Measurements from ENCODE around the gene ANTXRL.
"Not testable (repeated sequence)": the region's sequence is repeated elsewhere in the genome, so short reads cannot be mapped to it uniquely, and the experiment has no call there.

The ANTXRL gene

DNA sequence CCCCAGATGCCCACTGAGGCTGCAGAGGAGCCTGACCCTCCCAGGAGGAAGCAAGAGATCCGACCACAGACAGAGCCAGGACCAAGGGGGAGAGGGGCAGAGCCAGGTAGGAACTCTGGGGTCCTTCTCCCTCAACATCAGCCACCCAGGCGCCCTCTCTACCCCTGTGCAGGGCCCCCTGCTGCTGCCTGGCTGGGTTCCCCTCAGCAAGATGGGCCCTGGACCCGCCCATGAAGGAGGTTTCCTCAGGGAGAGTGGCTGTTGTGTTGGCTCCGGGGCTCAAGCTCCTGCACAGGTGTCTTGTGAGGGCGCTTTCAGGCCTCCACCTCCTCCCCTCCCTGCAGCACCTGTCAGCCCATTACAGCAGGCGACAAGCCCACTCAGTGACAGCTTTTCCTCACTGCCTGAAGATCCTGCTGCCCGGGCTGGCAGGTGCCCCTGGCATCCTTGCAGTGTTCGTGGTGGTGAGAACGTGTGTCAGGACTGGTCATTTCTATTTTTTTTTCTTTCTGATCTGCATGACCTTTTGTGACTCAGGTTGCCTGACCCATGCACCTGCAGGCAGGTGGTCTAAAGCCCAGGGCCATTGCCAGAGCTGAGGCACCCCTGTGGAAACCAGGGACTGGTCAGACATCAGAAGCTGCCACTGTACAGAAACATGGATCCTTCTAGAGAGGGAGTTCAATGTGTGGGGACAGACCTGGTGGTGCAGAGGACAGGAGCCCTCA is 37.0 kb upstream of the ANTXRL start:
- not testable (repeated sequence) for H3K36me3 ChIP-seq (ENCODE audit: insufficient read depth, low read length); H3K4me1 ChIP-seq (ENCODE audit: insufficient read depth, low read length); H3K27me3 ChIP-seq (ENCODE audit: control insufficient read depth in 1 of 2, insufficient read depth in 2 of 2, low read length in 2 of 2); H3K9me3 ChIP-seq (ENCODE audit: low read length); H3K27ac ChIP-seq (ENCODE audit: low read depth, low read length); H3K9ac ChIP-seq (ENCODE audit: low read length); H3K4me3 ChIP-seq (ENCODE audit: low read depth in 1 of 2, low read length in 2 of 2)

DNA sequence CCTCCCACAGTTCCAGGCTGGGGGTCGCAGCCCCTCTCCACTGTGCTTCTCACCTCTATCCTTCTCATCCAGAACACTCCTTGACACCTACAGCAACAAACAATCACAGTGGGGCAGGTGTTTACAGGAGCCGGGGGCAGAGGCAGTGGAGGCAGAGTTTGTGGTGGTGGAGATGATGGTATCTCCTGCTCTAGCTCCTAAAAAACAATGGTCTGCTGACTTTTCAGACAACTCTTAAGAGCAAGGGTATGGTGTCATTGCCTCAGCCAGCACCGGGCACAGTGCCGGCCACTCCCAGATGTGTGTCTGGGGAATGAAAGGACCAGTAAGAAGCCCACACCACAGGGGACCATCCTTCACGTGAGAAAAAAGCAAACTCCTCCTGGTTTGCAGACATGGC is 36.3 kb upstream of the ANTXRL start:
- Histone ChIP-seq H3K4me3 (ENCODE audit: low read depth in 1 of 2, low read length in 2 of 2) (no peak overlapping the region), H3K27ac (ENCODE audit: low read depth, low read length) (no peak overlapping the region), H3K4me1 (ENCODE audit: insufficient read depth, low read length) (no peaks in the 10 kb centered on the region), H3K36me3 (ENCODE audit: insufficient read depth, low read length) (no peaks in the 10 kb centered on the region), H3K9ac (ENCODE audit: low read length) (no peak overlapping the region), H3K9me3 (ENCODE audit: low read length) (no peaks in the 10 kb centered on the region), H3K27me3 (ENCODE audit: control insufficient read depth in 1 of 2, insufficient read depth in 2 of 2, low read length in 2 of 2) (no peaks in the 10 kb centered on the region)

DNA sequence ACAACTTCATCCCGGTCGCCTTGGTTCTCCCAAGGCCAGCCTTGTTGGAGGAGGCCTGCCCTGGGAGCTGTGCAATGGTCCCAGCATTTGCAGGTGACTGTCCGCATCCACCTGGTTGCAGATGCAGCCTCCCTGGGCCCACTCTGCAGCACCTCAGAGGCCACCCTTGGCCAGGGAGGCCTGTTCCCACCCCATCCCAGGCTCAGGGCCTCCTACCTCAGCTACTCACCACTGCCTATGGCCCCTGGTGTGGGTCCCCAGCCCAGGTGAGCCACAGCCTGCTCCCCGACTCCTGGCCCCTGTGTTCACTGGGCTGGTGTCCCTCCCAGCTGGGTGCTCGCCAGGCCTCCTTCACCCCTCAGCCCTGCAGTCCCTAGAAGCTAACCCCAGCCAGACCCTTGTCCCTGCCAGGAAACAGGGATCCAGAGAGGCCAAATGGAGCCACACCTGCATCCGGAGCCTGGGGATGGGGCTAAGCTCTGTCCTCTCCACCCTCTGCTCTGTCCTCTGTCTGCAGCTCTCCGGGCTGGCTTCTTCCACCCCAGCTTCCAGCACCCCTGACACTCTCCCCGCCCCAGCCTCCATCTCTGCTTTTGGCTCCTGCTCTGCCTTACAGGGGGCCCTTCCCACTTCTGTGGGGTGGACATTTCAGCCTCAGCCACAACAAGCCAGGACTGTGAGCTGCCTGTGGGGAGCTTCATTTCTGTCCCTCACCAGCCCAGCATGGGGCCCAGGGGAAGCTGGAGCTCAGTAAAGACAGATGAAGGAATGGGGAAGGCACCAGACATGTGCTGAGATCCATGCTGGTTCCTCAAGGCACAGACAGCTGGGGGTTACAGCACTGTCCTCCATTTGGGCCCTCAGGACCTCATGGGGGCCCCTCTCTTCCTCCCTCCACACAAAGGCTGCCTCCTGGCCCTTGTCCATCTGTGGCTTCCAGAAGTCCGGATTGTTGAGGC is 35.6 kb upstream of the ANTXRL start:
- Histone ChIP-seq H3K27ac (ENCODE audit: low read depth, low read length) (no peak overlapping the region), H3K9me3 (ENCODE audit: low read length) (no peaks in the 10 kb centered on the region), H3K36me3 (ENCODE audit: insufficient read depth, low read length) (no peaks in the 10 kb centered on the region), H3K27me3 (ENCODE audit: control insufficient read depth in 1 of 2, insufficient read depth in 2 of 2, low read length in 2 of 2) (no peaks in the 10 kb centered on the region), H3K9ac (ENCODE audit: low read length) (no peak overlapping the region), H3K4me1 (ENCODE audit: insufficient read depth, low read length) (no peaks in the 10 kb centered on the region), H3K4me3 (ENCODE audit: low read depth in 1 of 2, low read length in 2 of 2) (no peak overlapping the region)

DNA sequence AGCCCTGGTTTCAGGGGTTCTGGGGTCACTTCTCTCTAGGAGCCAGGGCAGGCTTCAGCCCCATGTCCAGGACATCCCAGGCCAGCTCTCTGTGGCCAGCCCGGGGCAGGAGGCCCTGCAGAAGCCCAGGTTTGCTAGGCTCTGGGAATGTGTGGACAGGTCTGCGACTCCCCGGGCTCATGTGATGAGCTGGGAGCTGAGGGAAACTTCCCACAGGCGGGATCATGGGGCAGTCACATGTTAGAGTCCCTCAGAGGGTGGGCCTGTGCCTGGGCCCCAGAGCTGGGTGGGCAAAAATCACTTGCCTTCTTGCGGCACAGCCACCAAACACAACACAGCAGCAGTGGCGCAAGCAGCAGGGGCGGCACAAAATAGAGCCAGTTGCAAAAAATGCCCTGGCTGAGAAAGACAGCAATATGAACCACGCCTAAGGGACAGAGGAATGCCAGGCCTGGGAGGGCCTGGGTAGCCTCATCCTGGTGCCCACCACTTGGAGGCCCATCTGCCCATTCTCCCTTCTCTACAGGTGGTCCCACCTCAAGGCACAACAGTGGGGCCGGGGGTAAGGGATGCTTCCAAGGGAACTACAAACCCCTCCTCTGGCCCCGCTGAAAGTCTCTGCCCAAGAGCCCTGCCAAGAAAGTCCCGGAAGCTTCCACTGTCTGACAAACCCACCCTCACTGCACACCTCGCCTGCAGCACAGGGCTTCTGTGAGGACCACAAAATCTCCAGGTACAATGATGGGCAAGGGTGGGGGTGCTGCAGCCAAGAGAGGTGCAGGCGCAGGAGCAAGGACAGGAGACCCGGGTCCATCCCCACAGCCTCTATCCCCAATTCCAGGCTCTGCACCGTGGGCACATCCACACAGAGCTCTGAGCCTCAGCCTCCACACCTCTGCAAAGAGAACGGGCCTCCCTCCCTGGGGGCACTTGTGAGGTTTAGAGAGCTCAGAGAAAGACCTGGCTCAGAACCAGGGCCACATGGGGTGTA is 34.6 kb upstream of the ANTXRL start:
- Histone ChIP-seq H3K9me3 (ENCODE audit: low read length) (no peaks in the 10 kb centered on the region), H3K4me1 (ENCODE audit: insufficient read depth, low read length) (no peaks in the 10 kb centered on the region), H3K27me3 (ENCODE audit: control insufficient read depth in 1 of 2, insufficient read depth in 2 of 2, low read length in 2 of 2) (no peaks in the 10 kb centered on the region), H3K9ac (ENCODE audit: low read length) (no peak overlapping the region), H3K4me3 (ENCODE audit: low read depth in 1 of 2, low read length in 2 of 2) (no peak overlapping the region), H3K27ac (ENCODE audit: low read depth, low read length) (no peak overlapping the region), H3K36me3 (ENCODE audit: insufficient read depth, low read length) (no peaks in the 10 kb centered on the region)

DNA sequence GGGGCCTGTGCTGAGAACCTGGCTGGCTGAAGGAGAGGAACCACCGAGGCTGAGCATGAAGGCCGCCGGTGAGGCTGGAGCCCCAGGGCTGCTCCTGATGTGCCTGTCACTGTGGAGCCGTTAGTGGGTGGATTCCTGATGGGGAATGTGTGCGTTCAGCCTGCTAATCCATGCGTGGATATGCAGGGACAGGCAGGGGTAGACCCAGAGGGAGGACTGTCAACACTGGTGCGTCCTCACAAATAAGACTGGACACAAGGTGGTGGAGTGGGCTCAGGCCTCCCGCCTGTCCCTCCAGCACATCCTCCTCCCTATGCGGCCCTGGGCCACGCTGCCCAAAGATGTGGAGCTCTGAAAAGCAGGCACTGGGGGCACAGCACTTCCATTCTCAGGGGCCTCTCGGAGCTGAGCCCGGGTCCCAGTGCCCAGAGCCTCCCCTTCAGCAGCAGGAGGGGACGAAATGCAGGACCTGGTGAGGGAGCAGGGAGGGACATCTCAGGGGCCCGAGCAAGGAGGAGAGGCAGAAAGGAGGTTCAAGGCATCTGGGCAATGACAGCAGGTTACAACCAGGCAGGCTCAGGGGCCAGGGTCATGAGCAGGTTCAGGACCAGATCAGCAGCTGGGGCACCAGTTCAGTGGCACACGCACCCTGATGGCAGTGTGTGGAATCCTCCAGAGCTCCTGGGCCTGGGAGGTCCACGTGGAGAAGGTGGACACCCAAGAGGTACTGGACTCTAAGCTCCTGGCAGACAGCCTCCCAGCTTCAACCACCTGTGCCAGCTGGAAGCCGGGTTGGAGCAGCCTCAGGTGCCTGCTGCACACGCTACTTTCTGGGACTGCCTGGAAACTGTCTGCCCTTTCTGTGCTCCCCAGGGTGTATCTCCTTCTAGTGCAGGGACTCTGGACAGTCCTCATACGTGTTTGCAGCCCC is 33.5 kb upstream of the ANTXRL start:
- Histone ChIP-seq H3K27ac (ENCODE audit: low read depth, low read length) (no peak overlapping the region), H3K36me3 (ENCODE audit: insufficient read depth, low read length) (no peaks in the 10 kb centered on the region), H3K9ac (ENCODE audit: low read length) (no peak overlapping the region), H3K4me1 (ENCODE audit: insufficient read depth, low read length) (no peaks in the 10 kb centered on the region), H3K9me3 (ENCODE audit: low read length) (no peaks in the 10 kb centered on the region), H3K4me3 (ENCODE audit: low read depth in 1 of 2, low read length in 2 of 2) (no peak overlapping the region), H3K27me3 (ENCODE audit: control insufficient read depth in 1 of 2, insufficient read depth in 2 of 2, low read length in 2 of 2) (no peaks in the 10 kb centered on the region)

DNA sequence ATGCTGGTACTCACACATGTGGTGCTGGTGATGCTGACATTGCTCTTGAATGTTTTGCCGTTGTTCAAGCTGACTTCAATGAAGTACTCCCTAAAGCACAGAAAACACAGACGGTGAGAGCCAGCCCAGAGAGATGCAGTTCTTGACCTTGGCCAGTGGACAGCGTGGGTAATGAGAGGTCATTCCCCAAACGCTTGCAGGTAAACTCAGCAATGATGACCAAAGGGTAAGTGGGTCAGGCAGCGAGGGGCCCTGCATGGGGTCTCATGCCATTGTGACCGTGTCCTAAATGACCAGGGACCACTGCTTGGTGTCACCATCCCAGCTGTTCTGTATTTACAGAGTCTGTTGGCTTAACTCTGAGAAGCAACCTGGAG is 32.8 kb upstream of the ANTXRL start:
- Histone ChIP-seq H3K4me1 (ENCODE audit: insufficient read depth, low read length) (no peaks in the 10 kb centered on the region), H3K27ac (ENCODE audit: low read depth, low read length) (no peak overlapping the region), H3K36me3 (ENCODE audit: insufficient read depth, low read length) (no peaks in the 10 kb centered on the region), H3K27me3 (ENCODE audit: control insufficient read depth in 1 of 2, insufficient read depth in 2 of 2, low read length in 2 of 2) (no peaks in the 10 kb centered on the region), H3K9me3 (ENCODE audit: low read length) (no peaks in the 10 kb centered on the region), H3K9ac (ENCODE audit: low read length) (no peak overlapping the region), H3K4me3 (ENCODE audit: low read depth in 1 of 2, low read length in 2 of 2) (no peak overlapping the region)

GRCh38 chr10:46254467-46254866 is 32.3 kb upstream of the ANTXRL start:
- no peak overlapping the region for H3K9ac ChIP-seq (ENCODE audit: low read length)
- H3K27ac ChIP-seq (ENCODE audit: low read depth, low read length), result no peak overlapping the region
- no peak overlapping the region for H3K4me3 ChIP-seq (ENCODE audit: low read depth in 1 of 2, low read length in 2 of 2)
- H3K4me1 ChIP-seq (ENCODE audit: insufficient read depth, low read length), result no peaks in the 10 kb centered on the region
- H3K36me3 ChIP-seq (ENCODE audit: insufficient read depth, low read length), result no peaks in the 10 kb centered on the region
- H3K9me3 ChIP-seq (ENCODE audit: low read length), result no peaks in the 10 kb centered on the region
- no peaks in the 10 kb centered on the region for H3K27me3 ChIP-seq (ENCODE audit: control insufficient read depth in 1 of 2, insufficient read depth in 2 of 2, low read length in 2 of 2)

DNA sequence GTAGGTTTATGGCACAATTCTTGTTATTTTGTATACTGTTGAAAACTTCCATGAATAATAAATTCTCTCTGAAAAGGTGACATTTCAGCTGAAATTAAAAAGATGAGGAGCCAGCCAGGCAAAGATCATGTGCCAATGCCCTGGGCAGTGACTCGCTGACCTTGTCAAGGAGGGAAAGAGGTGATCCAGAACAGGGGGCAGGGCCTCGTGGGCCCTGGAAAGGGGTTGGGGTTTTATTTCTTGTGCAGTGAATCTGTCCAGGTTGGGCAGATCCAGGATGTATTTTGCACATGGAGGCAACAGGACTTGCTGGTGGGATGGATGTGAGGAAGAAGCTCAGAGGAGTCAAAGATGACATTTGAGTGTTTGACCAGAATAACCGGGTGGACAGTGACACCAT is 31.6 kb upstream of the ANTXRL start:
- H3K4me1 ChIP-seq (ENCODE audit: insufficient read depth, low read length); H3K9ac ChIP-seq (ENCODE audit: low read length); H3K27me3 ChIP-seq (ENCODE audit: control insufficient read depth in 1 of 2, insufficient read depth in 2 of 2, low read length in 2 of 2); H3K9me3 ChIP-seq (ENCODE audit: low read length); H3K4me3 ChIP-seq (ENCODE audit: low read depth in 1 of 2, low read length in 2 of 2); H3K36me3 ChIP-seq (ENCODE audit: insufficient read depth, low read length); H3K27ac ChIP-seq (ENCODE audit: low read depth, low read length): not testable (repeated sequence)

GRCh38 chr10:46255801-46256747 is 30.7 kb upstream of the ANTXRL start:
- Histone ChIP-seq H3K27me3 (ENCODE audit: control insufficient read depth in 1 of 2, insufficient read depth in 2 of 2, low read length in 2 of 2) (no peaks in the 10 kb centered on the region), H3K36me3 (ENCODE audit: insufficient read depth, low read length) (no peaks in the 10 kb centered on the region), H3K9ac (ENCODE audit: low read length) (no peak overlapping the region), H3K4me3 (ENCODE audit: low read depth in 1 of 2, low read length in 2 of 2) (no peak overlapping the region), H3K9me3 (ENCODE audit: low read length) (no peaks in the 10 kb centered on the region), H3K27ac (ENCODE audit: low read depth, low read length) (no peak overlapping the region), H3K4me1 (ENCODE audit: insufficient read depth, low read length) (no peaks in the 10 kb centered on the region)

- Histone ChIP-seq H3K9ac (ENCODE audit: low read length) (no peak overlapping the region), H3K4me1 (ENCODE audit: insufficient read depth, low read length) (no peaks in the 10 kb centered on the region), H3K36me3 (ENCODE audit: insufficient read depth, low read length) (no peaks in the 10 kb centered on the region), H3K9me3 (ENCODE audit: low read length) (no peaks in the 10 kb centered on the region), H3K27me3 (ENCODE audit: control insufficient read depth in 1 of 2, insufficient read depth in 2 of 2, low read length in 2 of 2) (no peaks in the 10 kb centered on the region), H3K27ac (ENCODE audit: low read depth, low read length) (no peak overlapping the region), H3K4me3 (ENCODE audit: low read depth in 1 of 2, low read length in 2 of 2) (no peak overlapping the region)
These were observed 29.7 kb upstream of the ANTXRL start for GRCh38 chr10:46257099-46257498.
